B cell (primary cell): ENCODE data around the gene MNAT1. TPM values are rescaled to one million over a fixed set of nuclear protein-coding genes. Genes with fewer than 3 reads are reported as not detected.

Experiments
- ATAC-seq: fragments of 200-7000 bp; cut with Tn5 transposase; one replicate; pipeline ENCODE4 v1.10.0; 2021; ENCODE audit warnings: low read depth, mild to moderate bottlenecking, moderate number of reproducible peaks, moderate library complexity
- CTCF ChIA-PET: fragments of 350-600 bp; sonication (Branson Sonifier 250); formaldehyde crosslinking; loops from one replicate; lab custom pipeline; 2021; ENCODE audit warnings: antibody characterized with exemption, inconsistent platforms; lab: Charles Lee
- POLR2A ChIA-PET: fragments of 350-600 bp; sonication (Branson Sonifier 250); formaldehyde crosslinking; loops from one replicate; lab custom pipeline; 2021; ENCODE audit warnings: antibody characterized with exemption; lab: Charles Lee
- DNase-seq: peaks from one replicate; pipeline ENCODE4 v3.0.0; 2013
- H2AFZ ChIP-seq: 2 replicates; pipeline ENCODE4 v1.6.1; 2012; ENCODE audit warnings: mild to moderate bottlenecking, low read depth, low read length; ENCODE audit not compliant: insufficient read depth, poor library complexity, severe bottlenecking
- H3K27ac ChIP-seq, 2 donors: 1 replicate in 1 of 2; 2 replicates in 1 of 2; pipeline ENCODE4 v1.5.1; 2012 to 2013; ENCODE audit warnings: low read length in 2 of 2, mild to moderate bottlenecking in 2 of 2, moderate library complexity in 1 of 2
- H3K27me3 ChIP-seq, 4 experiments: fragments of 200-600 bp in 1 of 4; sonication (generic) in 1 of 4; replicated peaks in 1 of 4; 1 replicate in 2 of 4; 2 replicates in 2 of 4; pipeline versions ENCODE4 v1.6.1 to v1.7.0; 2013 to 2016; ENCODE audit warnings: low read length in 3 of 4, mild to moderate bottlenecking in 2 of 4, mixed read lengths in 1 of 4, moderate library complexity in 1 of 4; ENCODE audit not compliant: insufficient read depth in 4 of 4, control insufficient read depth in 3 of 4; ENCODE audit errors: control extremely low read depth in 1 of 4
- H3K36me3 ChIP-seq, 2 experiments: replicated peaks in 1 of 2; 1 replicate in 1 of 2; 2 replicates in 1 of 2; pipeline versions ENCODE4 v1.6.1 to v1.7.1; 2013; ENCODE audit warnings: low read length in 1 of 2; ENCODE audit not compliant: insufficient read depth in 2 of 2, control insufficient read depth in 1 of 2; ENCODE audit errors: control extremely low read depth in 1 of 2, extremely low read depth in 1 of 2
- H3K4me1 ChIP-seq, 2 donors: fragments of 200-600 bp in 1 of 2; sonication (generic) in 1 of 2; 1 replicate in 1 of 2; 2 replicates in 1 of 2; pipeline versions ENCODE4 v1.5.1 to v1.6.1; 2013 to 2017; ENCODE audit warnings: low read length in 2 of 2; ENCODE audit not compliant: control insufficient read depth in 2 of 2, insufficient read depth in 2 of 2
- H3K4me2 ChIP-seq: replicated peaks from 2 replicates; pipeline ENCODE3; 2012; ENCODE audit warnings: mild to moderate bottlenecking, low read depth, low read length; ENCODE audit not compliant: poor library complexity, severe bottlenecking
- H3K4me3 ChIP-seq, 5 experiments: fragments of 200-600 bp in 1 of 5; sonication (generic) in 1 of 5; 1 replicate in 3 of 5; 2 replicates in 2 of 5; pipeline versions ENCODE4 v1.5.1 to v1.7.0; 2011 to 2016; ENCODE audit warnings: low read length in 4 of 5, mild to moderate bottlenecking in 4 of 5, low read depth in 2 of 5, control low read depth in 1 of 5, moderate library complexity in 1 of 5; ENCODE audit not compliant: insufficient read depth in 1 of 5; ENCODE audit errors: control extremely low read depth in 1 of 5, extremely low read depth in 1 of 5
- H3K79me2 ChIP-seq: fragments of 200-600 bp; sonication (generic); one replicate; pipeline ENCODE4 v1.6.0; 2016; ENCODE audit warnings: low read length; ENCODE audit not compliant: control insufficient read depth, insufficient read depth
- H3K9ac ChIP-seq: fragments of 200-600 bp; sonication (generic); 2 replicates; pipeline ENCODE4 v1.6.1; 2017; ENCODE audit warnings: mild to moderate bottlenecking, low read length, moderate library complexity
- H3K9me3 ChIP-seq, 3 donors: one replicate each; pipeline versions ENCODE4 v1.6.1 to v1.7.1; 2013; ENCODE audit warnings: low read length in 2 of 3; ENCODE audit not compliant: control insufficient read depth in 2 of 3, insufficient read depth in 1 of 3; ENCODE audit errors: control extremely low read depth in 1 of 3
- H4K20me1 ChIP-seq: 2 replicates; pipeline ENCODE4 v1.6.0; 2012; ENCODE audit warnings: mild to moderate bottlenecking, low read length; ENCODE audit not compliant: insufficient read depth, control insufficient read depth, poor library complexity, severe bottlenecking
- H3K27ac Mint-ChIP-seq: one replicate; pipeline ENCODE4 v1.8.0; 2021; ENCODE audit warnings: mixed read lengths
- H3K27me3 Mint-ChIP-seq: one replicate; pipeline ENCODE4 v1.8.0; 2021; ENCODE audit warnings: mixed read lengths
- H3K4me1 Mint-ChIP-seq: one replicate; pipeline ENCODE4 v1.8.0; 2021; ENCODE audit warnings: mixed read lengths
- H3K4me3 Mint-ChIP-seq: one replicate; pipeline ENCODE4 v1.8.0; 2021; ENCODE audit warnings: mixed read lengths
- H3K9me3 Mint-ChIP-seq: one replicate; pipeline ENCODE4 v1.8.0; 2022; ENCODE audit warnings: mixed read lengths; ENCODE audit not compliant: insufficient read depth
- CTCF ChIP-seq: fragments of 200-600 bp; IDR thresholded peaks from one replicate; pipeline ENCODE4 v1.8.0; 2022; ENCODE audit warnings: antibody characterized with exemption, mild to moderate bottlenecking
- EZH2 ChIP-seq: IDR thresholded peaks from 2 replicates; pipeline ENCODE4 v1.6.1; 2012; ENCODE audit warnings: borderline replicate concordance, low read depth, mild to moderate bottlenecking, moderate library complexity, low read length; ENCODE audit not compliant: insufficient read depth, poor library complexity, severe bottlenecking
- WGBS: methylation state at CpG from one replicate; pipeline ENCODE4 v1.1.5; 2013; ENCODE audit warnings: missing lambda C conversion rate; ENCODE audit not compliant: insufficient coverage; 5-methylcytosine and 5-hydroxymethylcytosine counted together
- intact Hi-C: fragments of 100-400 bp; cut with micrococcal nuclease; formaldehyde crosslinking; loops from one replicate; pipeline ENCODE4 v1.10.0; 2022
- polyA plus RNA-seq: library from polyadenylated mRNA; depleted of rRNA; stranded (reverse); fragments of >200 nt; gene quantifications from 2 replicates; pipeline ENCODE4 v1.2.3, GENCODE V29; 2012
- total RNA-seq, 2 donors: library from RNA; stranded (reverse); fragments of 120-200 nt in 1 of 2; gene quantifications; 1 replicate in 1 of 2; 2 replicates in 1 of 2; pipeline versions ENCODE4 v1.2.3 to v1.2.4, GENCODE V29; 2013 to 2022

The MNAT1 gene
- total and polyA plus RNA-seq, 2 donors (not counting 1 experiment from before 2014, with no cell fraction given), result 15.2 to 28.2 TPM

- no peaks in the 10 kb centered on the region for H3K9me3 ChIP-seq
- no peak overlapping the region for H3K4me3 Mint-ChIP-seq
- DNase-seq, result no peak
- H3K4me2 ChIP-seq, result no peak overlapping the region
- ChIA-PET CTCF (interaction anchor here (1.4 kb wide), 1 partner anchor 29 kb away, joined by 4 read pairs; no protein-coding TSS in a partner anchor), POLR2A (no interaction called here)
- TF ChIP-seq CTCF, result no peak
- no peak for TF ChIP-seq EZH2
- no peaks in the 10 kb centered on the region for H3K27me3 ChIP-seq
- H3K27ac Mint-ChIP-seq, result no peak overlapping the region
- no CpG with 5 or more reads among the region's 1 CpG for WGBS
- no peaks in the 10 kb centered on the region for H3K9me3 Mint-ChIP-seq
- peaks cover 68% of the 10 kb centered on the region for H3K79me2 ChIP-seq
- H2AFZ ChIP-seq, result no peak overlapping the region
- no peak overlapping the region for H3K4me3 ChIP-seq
- H4K20me1 ChIP-seq, result peaks cover 45% of the 10 kb centered on the region
- no peaks in the 10 kb centered on the region for H3K27me3 Mint-ChIP-seq
- H3K36me3 ChIP-seq, result no peaks in the 10 kb centered on the region
- no peak for ATAC-seq
- no peak overlapping the region for H3K9ac ChIP-seq
- H3K4me1 Mint-ChIP-seq, result peaks cover 35% of the 10 kb centered on the region
- H3K4me1 ChIP-seq, result peaks cover 28 to 31% of the 10 kb centered on the region in 2 donors
- intact Hi-C loops, result loop anchor here (10.0 kb wide), 1 partner anchor 87 kb away; no protein-coding TSS in a partner anchor
- no peak overlapping the region for H3K27ac ChIP-seq
These were observed 23.0 kb downstream of the MNAT1 start for GRCh38 chr14:60757567-60758002.

GRCh38 chr14:60758885-60759284, 24.3 kb downstream of the MNAT1 start:
- H3K27ac Mint-ChIP-seq, result no peak overlapping the region
- Histone ChIP-seq H3K4me1 (peaks cover 17 to 21% of the 10 kb centered on the region in 2 donors), H3K27me3 (no peaks in the 10 kb centered on the region), H3K4me2 (peak overlapping the region; percentile 20), H3K36me3 (no peaks in the 10 kb centered on the region), H3K9me3 (no peaks in the 10 kb centered on the region), H3K4me3 (no peak overlapping the region), H3K9ac (no peak overlapping the region), H3K27ac (no peak overlapping the region), H4K20me1 (peaks cover 45% of the 10 kb centered on the region), H2AFZ (no peak overlapping the region), H3K79me2 (peaks cover 70% of the 10 kb centered on the region)
- H3K27me3 Mint-ChIP-seq, result no peaks in the 10 kb centered on the region
- ATAC-seq (no peak), DNase-seq (no peak)
- CTCF ChIA-PET, result no interaction called here
- POLR2A ChIA-PET, result no interaction called here
- intact Hi-C loops, result loop anchor here (10.0 kb wide), 1 partner anchor 86 kb away; no protein-coding TSS in a partner anchor
- no CpG with 5 or more reads among the region's 2 CpGs for WGBS
- no peaks in the 10 kb centered on the region for H3K9me3 Mint-ChIP-seq
- no peak for TF ChIP-seq CTCF
- TF ChIP-seq EZH2, result no peak
- H3K4me1 Mint-ChIP-seq, result peaks cover 25% of the 10 kb centered on the region
- no peak overlapping the region for H3K4me3 Mint-ChIP-seq
